Measurements from ENCODE around the gene DECR2. TPM values are rescaled to one million over a fixed set of nuclear protein-coding genes. Genes with fewer than 3 reads are reported as not detected.
A peak's percentile ranks its signal among the peaks of the same experiment; 100 is the strongest.

The DECR2 gene
- total and polyA plus RNA-seq, 2 of the 4 experiments (the other 2 are of a cell fraction): 3.9 to 26.7 TPM

GRCh38 chr16:383326-384051 is 18.2 kb upstream of the DECR2 start:
- peak overlapping the region; percentile 51 for H2AFZ ChIP-seq (replicated peaks; ENCODE audit: low read length, poor library complexity)
- no peak overlapping the region for H4K91ac ChIP-seq (ENCODE audit: insufficient read depth, low read depth, low read length)
- H3K56ac ChIP-seq (ENCODE audit: extremely low read depth, insufficient read depth, low read length): no peak overlapping the region
- no peak overlapping the region; the same call in 1 of the 2 replicates for H3K4me2 ChIP-seq (ENCODE audit: low read depth, low read length)
- peaks cover 15% of the 10 kb centered on the region for H4K20me1 ChIP-seq (ENCODE audit: insufficient read depth, low read length)
- no peak overlapping the region for H3K14ac ChIP-seq (replicated peaks; ENCODE audit: low read depth, low read length)
- H3K9me1 ChIP-seq (ENCODE audit: insufficient read depth, low read length): 0 out of 2 replicates have a peak, but pooled peaks cover 3% of the 10 kb centered on the region
- in situ Hi-C loops (cut with MboI; ENCODE audit: low sequenced_read_pairs) (no loop called here), intact Hi-C loops (cut with micrococcal nuclease) (no loop called here), dilution Hi-C loops (cut with HindIII; ENCODE audit: low sequenced_read_pairs, unreplicated experiment) (no loop called here)
- no peak overlapping the region for H4K5ac ChIP-seq (ENCODE audit: low read depth, low read length)
- BruUV-seq (replicated peaks): no TSS peak
- H2BK5ac ChIP-seq (ENCODE audit: low read depth, low read length, poor library complexity, severe bottlenecking): no peak overlapping the region
- H3K27me3 ChIP-seq (ENCODE audit: control insufficient read depth, insufficient read depth, low read length): no peaks in the 10 kb centered on the region
- H3K27ac ChIP-seq (ENCODE audit: insufficient read depth, low read length): no peak overlapping the region
- no peak overlapping the region for H4K8ac ChIP-seq (ENCODE audit: low read depth in 2 of 2, low read length in 2 of 2)
- no peak overlapping the region for H3K9ac ChIP-seq (ENCODE audit: low read depth, low read length)
- H3K79me1 ChIP-seq (ENCODE audit: low read depth in 1 of 2, low read length in 2 of 2): peaks cover 12 to 27% of the 10 kb centered on the region in 2 experiments; a peak in 3 of 4 replicates
- H3K4me3 ChIP-seq (ENCODE audit: insufficient read depth, low read depth, low read length): no peak overlapping the region
- no peak overlapping the region for H2BK15ac ChIP-seq (ENCODE audit: low read depth, low read length)
- H3K36me3 ChIP-seq (ENCODE audit: control insufficient read depth, insufficient read depth, low read length): no peaks in the 10 kb centered on the region
- no peak for TF ChIP-seq MXI1 (IDR thresholded peaks at IDR 0.05; ENCODE audit: borderline replicate concordance, low read depth, low read length)
- no peak for TF ChIP-seq ELK1 (IDR thresholded peaks at IDR 0.05; ENCODE audit: borderline replicate concordance, low read depth, low read length)
- no peak for TF ChIP-seq POLR2A (IDR thresholded peaks at IDR 0.05; ENCODE audit: low read depth, low read length)
- no peak overlapping the region; the same call in 1 of the 2 replicates for H2AK5ac ChIP-seq (ENCODE audit: low read depth, low read length)
- DNase-seq (no peak), ATAC-seq (ENCODE audit: low read depth) (no peak)
- no peak overlapping the region for H2BK120ac ChIP-seq (ENCODE audit: low read depth, low read length)
- WGBS, 2 experiments (ENCODE audit: extremely low coverage in 2 of 2, insufficient read length in 1 of 2): 60% methylated on average over 18 of the region's 33 CpGs; no CpG with 5 or more reads in 1 of the 2 experiments
- CTCF ChIA-PET: no interaction called here
- POLR2A ChIA-PET (ENCODE audit: unreplicated experiment): no interaction called here
- no peak overlapping the region for H2BK20ac ChIP-seq (ENCODE audit: low read depth, low read length)
- peak overlapping the region; percentile 51; the same call in 1 of the 2 replicates for H3K23ac ChIP-seq (ENCODE audit: low read depth, low read length)
- H2AK9ac ChIP-seq (replicated peaks; ENCODE audit: low read depth, low read length, poor library complexity): peak overlapping the region; percentile 65
- H3K9me3 ChIP-seq (ENCODE audit: control insufficient read depth, insufficient read depth, low read length): no peaks in the 10 kb centered on the region
- no peak overlapping the region for H3K18ac ChIP-seq (ENCODE audit: low read depth, low read length)
- no peak overlapping the region for H3K4ac ChIP-seq (ENCODE audit: low read depth, low read length)
- H3K4me1 ChIP-seq (ENCODE audit: control insufficient read depth, insufficient read depth, low read length): peaks cover 5% of the 10 kb centered on the region; the same call in 1 of the 2 replicates

Data from IMR-90 (cell line).